B cell (primary cell): Measurements from ENCODE around the gene ZDHHC21. TPM values are rescaled to one million over a fixed set of nuclear protein-coding genes. Genes with fewer than 3 reads are reported as not detected.

Experiments
- ATAC-seq: fragments of 200-7000 bp; cut with Tn5 transposase; one replicate; pipeline ENCODE4 v1.10.0; 2021; ENCODE audit warnings: low read depth, mild to moderate bottlenecking, moderate number of reproducible peaks, moderate library complexity
- CTCF ChIA-PET: fragments of 350-600 bp; sonication (Branson Sonifier 250); formaldehyde crosslinking; loops from one replicate; lab custom pipeline; 2021; ENCODE audit warnings: antibody characterized with exemption, inconsistent platforms; lab: Charles Lee
- POLR2A ChIA-PET: fragments of 350-600 bp; sonication (Branson Sonifier 250); formaldehyde crosslinking; loops from one replicate; lab custom pipeline; 2021; ENCODE audit warnings: antibody characterized with exemption; lab: Charles Lee
- DNase-seq: peaks from one replicate; pipeline ENCODE4 v3.0.0; 2013
- H2AFZ ChIP-seq: 2 replicates; pipeline ENCODE4 v1.6.1; 2012; ENCODE audit warnings: mild to moderate bottlenecking, low read depth, low read length; ENCODE audit not compliant: insufficient read depth, poor library complexity, severe bottlenecking
- H3K27ac ChIP-seq, 2 donors: 1 replicate in 1 of 2; 2 replicates in 1 of 2; pipeline ENCODE4 v1.5.1; 2012 to 2013; ENCODE audit warnings: low read length in 2 of 2, mild to moderate bottlenecking in 2 of 2, moderate library complexity in 1 of 2
- H3K27me3 ChIP-seq, 4 experiments: fragments of 200-600 bp in 1 of 4; sonication (generic) in 1 of 4; replicated peaks in 1 of 4; 1 replicate in 2 of 4; 2 replicates in 2 of 4; pipeline versions ENCODE4 v1.6.1 to v1.7.0; 2013 to 2016; ENCODE audit warnings: low read length in 3 of 4, mild to moderate bottlenecking in 2 of 4, mixed read lengths in 1 of 4, moderate library complexity in 1 of 4; ENCODE audit not compliant: insufficient read depth in 4 of 4, control insufficient read depth in 3 of 4; ENCODE audit errors: control extremely low read depth in 1 of 4
- H3K36me3 ChIP-seq, 2 experiments: replicated peaks in 1 of 2; 1 replicate in 1 of 2; 2 replicates in 1 of 2; pipeline versions ENCODE4 v1.6.1 to v1.7.1; 2013; ENCODE audit warnings: low read length in 1 of 2; ENCODE audit not compliant: insufficient read depth in 2 of 2, control insufficient read depth in 1 of 2; ENCODE audit errors: control extremely low read depth in 1 of 2, extremely low read depth in 1 of 2
- H3K4me1 ChIP-seq, 2 donors: fragments of 200-600 bp in 1 of 2; sonication (generic) in 1 of 2; 1 replicate in 1 of 2; 2 replicates in 1 of 2; pipeline versions ENCODE4 v1.5.1 to v1.6.1; 2013 to 2017; ENCODE audit warnings: low read length in 2 of 2; ENCODE audit not compliant: control insufficient read depth in 2 of 2, insufficient read depth in 2 of 2
- H3K4me2 ChIP-seq: replicated peaks from 2 replicates; pipeline ENCODE3; 2012; ENCODE audit warnings: mild to moderate bottlenecking, low read depth, low read length; ENCODE audit not compliant: poor library complexity, severe bottlenecking
- H3K4me3 ChIP-seq, 5 experiments: fragments of 200-600 bp in 1 of 5; sonication (generic) in 1 of 5; 1 replicate in 3 of 5; 2 replicates in 2 of 5; pipeline versions ENCODE4 v1.5.1 to v1.7.0; 2011 to 2016; ENCODE audit warnings: low read length in 4 of 5, mild to moderate bottlenecking in 4 of 5, low read depth in 2 of 5, control low read depth in 1 of 5, moderate library complexity in 1 of 5; ENCODE audit not compliant: insufficient read depth in 1 of 5; ENCODE audit errors: control extremely low read depth in 1 of 5, extremely low read depth in 1 of 5
- H3K79me2 ChIP-seq: fragments of 200-600 bp; sonication (generic); one replicate; pipeline ENCODE4 v1.6.0; 2016; ENCODE audit warnings: low read length; ENCODE audit not compliant: control insufficient read depth, insufficient read depth
- H3K9ac ChIP-seq: fragments of 200-600 bp; sonication (generic); 2 replicates; pipeline ENCODE4 v1.6.1; 2017; ENCODE audit warnings: mild to moderate bottlenecking, low read length, moderate library complexity
- H3K9me3 ChIP-seq, 3 donors: one replicate each; pipeline versions ENCODE4 v1.6.1 to v1.7.1; 2013; ENCODE audit warnings: low read length in 2 of 3; ENCODE audit not compliant: control insufficient read depth in 2 of 3, insufficient read depth in 1 of 3; ENCODE audit errors: control extremely low read depth in 1 of 3
- H4K20me1 ChIP-seq: 2 replicates; pipeline ENCODE4 v1.6.0; 2012; ENCODE audit warnings: mild to moderate bottlenecking, low read length; ENCODE audit not compliant: insufficient read depth, control insufficient read depth, poor library complexity, severe bottlenecking
- H3K27ac Mint-ChIP-seq: one replicate; pipeline ENCODE4 v1.8.0; 2021; ENCODE audit warnings: mixed read lengths
- H3K27me3 Mint-ChIP-seq: one replicate; pipeline ENCODE4 v1.8.0; 2021; ENCODE audit warnings: mixed read lengths
- H3K4me1 Mint-ChIP-seq: one replicate; pipeline ENCODE4 v1.8.0; 2021; ENCODE audit warnings: mixed read lengths
- H3K4me3 Mint-ChIP-seq: one replicate; pipeline ENCODE4 v1.8.0; 2021; ENCODE audit warnings: mixed read lengths
- H3K9me3 Mint-ChIP-seq: one replicate; pipeline ENCODE4 v1.8.0; 2022; ENCODE audit warnings: mixed read lengths; ENCODE audit not compliant: insufficient read depth
- EZH2 ChIP-seq: IDR thresholded peaks from 2 replicates; pipeline ENCODE4 v1.6.1; 2012; ENCODE audit warnings: borderline replicate concordance, low read depth, mild to moderate bottlenecking, moderate library complexity, low read length; ENCODE audit not compliant: insufficient read depth, poor library complexity, severe bottlenecking
- WGBS: methylation state at CpG from one replicate; pipeline ENCODE4 v1.1.5; 2013; ENCODE audit warnings: missing lambda C conversion rate; ENCODE audit not compliant: insufficient coverage; 5-methylcytosine and 5-hydroxymethylcytosine counted together
- intact Hi-C: fragments of 100-400 bp; cut with micrococcal nuclease; formaldehyde crosslinking; loops from one replicate; pipeline ENCODE4 v1.10.0; 2022
- polyA plus RNA-seq: library from polyadenylated mRNA; depleted of rRNA; stranded (reverse); fragments of >200 nt; gene quantifications from 2 replicates; pipeline ENCODE4 v1.2.3, GENCODE V29; 2012
- total RNA-seq, 2 donors: library from RNA; stranded (reverse); fragments of 120-200 nt in 1 of 2; gene quantifications; 1 replicate in 1 of 2; 2 replicates in 1 of 2; pipeline versions ENCODE4 v1.2.3 to v1.2.4, GENCODE V29; 2013 to 2022
- TF ChIP-seq, protein P1 (sequence below): fragments of 200-600 bp; IDR thresholded peaks from one replicate; pipeline ENCODE4 v1.8.0; 2022; ENCODE audit warnings: antibody characterized with exemption, mild to moderate bottlenecking

ZDHHC21 gene
- total and polyA plus RNA-seq, 2 donors (not counting 1 experiment from before 2014, with no cell fraction given), result 10.3 to 39.7 TPM

DNA sequence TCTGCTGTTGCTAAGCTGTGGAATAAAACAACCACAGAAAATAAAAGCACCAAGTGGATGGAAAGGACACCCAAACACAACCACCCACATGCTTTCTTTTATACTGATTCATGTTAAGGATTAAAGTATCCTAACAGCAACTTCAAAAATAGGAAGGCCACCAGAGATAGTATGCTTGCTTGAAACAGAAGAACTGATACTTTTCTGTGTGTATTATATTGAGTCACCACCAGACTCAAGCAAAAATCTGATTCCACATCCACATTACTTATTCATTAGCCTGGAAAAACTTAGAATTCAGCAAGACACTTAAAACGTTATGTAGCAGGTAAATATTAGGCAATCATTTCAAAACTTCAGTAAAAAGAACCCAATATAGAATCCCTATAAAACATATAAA, 52.3 kb downstream of the ZDHHC21 start:
- Histone ChIP-seq H4K20me1 (no peaks in the 10 kb centered on the region), H3K9ac (no peak overlapping the region), H3K27ac (no peak overlapping the region), H3K4me3 (no peak overlapping the region), H3K4me1 (no peaks in the 10 kb centered on the region), H3K27me3 (no peaks in the 10 kb centered on the region), H3K79me2 (no peaks in the 10 kb centered on the region), H3K36me3 (peaks cover 0 to 3% of the 10 kb centered on the region in 2 experiments), H3K9me3 (no peaks in the 10 kb centered on the region), H3K4me2 (no peak overlapping the region), H2AFZ (no peak overlapping the region)
- H3K27ac Mint-ChIP-seq, result no peak overlapping the region
- no CpG with 5 or more reads among the region's 1 CpG for WGBS
- CTCF ChIA-PET, result no interaction called here
- H3K9me3 Mint-ChIP-seq, result no peaks in the 10 kb centered on the region
- H3K4me3 Mint-ChIP-seq, result no peak overlapping the region
- ATAC-seq (no peak), DNase-seq (no peak)
- intact Hi-C loops, result no loop called here
- peaks cover 13% of the 10 kb centered on the region for H3K4me1 Mint-ChIP-seq
- no peaks in the 10 kb centered on the region for H3K27me3 Mint-ChIP-seq
- TF ChIP-seq, protein P1, sequence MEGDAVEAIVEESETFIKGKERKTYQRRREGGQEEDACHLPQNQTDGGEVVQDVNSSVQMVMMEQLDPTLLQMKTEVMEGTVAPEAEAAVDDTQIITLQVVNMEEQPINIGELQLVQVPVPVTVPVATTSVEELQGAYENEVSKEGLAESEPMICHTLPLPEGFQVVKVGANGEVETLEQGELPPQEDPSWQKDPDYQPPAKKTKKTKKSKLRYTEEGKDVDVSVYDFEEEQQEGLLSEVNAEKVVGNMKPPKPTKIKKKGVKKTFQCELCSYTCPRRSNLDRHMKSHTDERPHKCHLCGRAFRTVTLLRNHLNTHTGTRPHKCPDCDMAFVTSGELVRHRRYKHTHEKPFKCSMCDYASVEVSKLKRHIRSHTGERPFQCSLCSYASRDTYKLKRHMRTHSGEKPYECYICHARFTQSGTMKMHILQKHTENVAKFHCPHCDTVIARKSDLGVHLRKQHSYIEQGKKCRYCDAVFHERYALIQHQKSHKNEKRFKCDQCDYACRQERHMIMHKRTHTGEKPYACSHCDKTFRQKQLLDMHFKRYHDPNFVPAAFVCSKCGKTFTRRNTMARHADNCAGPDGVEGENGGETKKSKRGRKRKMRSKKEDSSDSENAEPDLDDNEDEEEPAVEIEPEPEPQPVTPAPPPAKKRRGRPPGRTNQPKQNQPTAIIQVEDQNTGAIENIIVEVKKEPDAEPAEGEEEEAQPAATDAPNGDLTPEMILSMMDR, result no peak
- TF ChIP-seq EZH2, result no peak
- POLR2A ChIA-PET, result no interaction called here

- no peaks in the 10 kb centered on the region for H4K20me1 ChIP-seq
- H3K79me2 ChIP-seq, result peaks cover under 1% of the 10 kb centered on the region
- no peak overlapping the region for H3K27ac ChIP-seq
- H3K4me3 ChIP-seq, result no peak overlapping the region
- intact Hi-C loops, result no loop called here
- Mint-ChIP-seq H3K4me1 (peaks cover 13% of the 10 kb centered on the region), H3K4me3 (no peak overlapping the region), H3K27me3 (no peaks in the 10 kb centered on the region), H3K9me3 (no peaks in the 10 kb centered on the region), H3K27ac (no peak overlapping the region)
- no peak overlapping the region for H3K4me2 ChIP-seq
- ATAC-seq (no peak), DNase-seq (no peak)
- no CpG with 5 or more reads among the region's 2 CpGs for WGBS
- H3K27me3 ChIP-seq, result no peaks in the 10 kb centered on the region
- no peaks in the 10 kb centered on the region for H3K9me3 ChIP-seq
- TF ChIP-seq, protein P1, result no peak
- TF ChIP-seq EZH2, result no peak
- no peak overlapping the region for H2AFZ ChIP-seq
- H3K4me1 ChIP-seq, result no peaks in the 10 kb centered on the region
- ChIA-PET CTCF (interaction anchor here (1.1 kb wide), 1 partner anchor 9 kb away, joined by 4 read pairs; no protein-coding TSS in a partner anchor), POLR2A (no interaction called here)
- no peak overlapping the region for H3K9ac ChIP-seq
- peaks cover 3% of the 10 kb centered on the region in 2 experiments for H3K36me3 ChIP-seq
Measured at GRCh38 chr9:14640294-14640693, 52.9 kb downstream of the ZDHHC21 start.
